ENCODE data around the gene ATF7IP2.

DNA sequence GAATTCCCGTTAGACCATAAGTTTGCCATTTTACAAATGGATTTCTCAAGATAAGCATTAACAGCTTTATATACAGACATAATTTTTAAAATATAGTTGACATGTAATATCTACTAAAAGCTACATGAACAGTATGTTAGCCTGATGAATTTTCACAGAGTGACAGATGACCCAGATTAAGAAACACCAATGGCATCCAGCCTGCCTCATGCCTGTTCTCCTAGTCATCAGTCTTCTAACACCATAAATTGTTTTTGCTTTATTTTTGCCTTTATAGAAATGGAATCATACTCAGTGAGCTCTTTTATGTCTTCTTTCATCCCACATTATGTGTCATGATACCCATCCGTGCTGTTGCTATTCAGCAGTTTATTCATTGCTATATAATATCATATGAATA is 80.0 kb downstream of the ATF7IP2 start:
- TF ChIP-seq POLR2A (IDR thresholded peaks at IDR 0.05) = no peak
- TF ChIP-seq, protein P1, sequence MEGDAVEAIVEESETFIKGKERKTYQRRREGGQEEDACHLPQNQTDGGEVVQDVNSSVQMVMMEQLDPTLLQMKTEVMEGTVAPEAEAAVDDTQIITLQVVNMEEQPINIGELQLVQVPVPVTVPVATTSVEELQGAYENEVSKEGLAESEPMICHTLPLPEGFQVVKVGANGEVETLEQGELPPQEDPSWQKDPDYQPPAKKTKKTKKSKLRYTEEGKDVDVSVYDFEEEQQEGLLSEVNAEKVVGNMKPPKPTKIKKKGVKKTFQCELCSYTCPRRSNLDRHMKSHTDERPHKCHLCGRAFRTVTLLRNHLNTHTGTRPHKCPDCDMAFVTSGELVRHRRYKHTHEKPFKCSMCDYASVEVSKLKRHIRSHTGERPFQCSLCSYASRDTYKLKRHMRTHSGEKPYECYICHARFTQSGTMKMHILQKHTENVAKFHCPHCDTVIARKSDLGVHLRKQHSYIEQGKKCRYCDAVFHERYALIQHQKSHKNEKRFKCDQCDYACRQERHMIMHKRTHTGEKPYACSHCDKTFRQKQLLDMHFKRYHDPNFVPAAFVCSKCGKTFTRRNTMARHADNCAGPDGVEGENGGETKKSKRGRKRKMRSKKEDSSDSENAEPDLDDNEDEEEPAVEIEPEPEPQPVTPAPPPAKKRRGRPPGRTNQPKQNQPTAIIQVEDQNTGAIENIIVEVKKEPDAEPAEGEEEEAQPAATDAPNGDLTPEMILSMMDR (IDR thresholded peaks at IDR 0.05) = no peak

All from breast epithelium (tissue), 3 donors.